GM12878 (cell line): ENCODE results near the gene ADAMTSL3. TPM values are rescaled to one million over a fixed set of nuclear protein-coding genes. Genes with fewer than 3 reads are reported as not detected.

Experiments used
- ATAC-seq: fragments of 200-7000 bp; cut with Tn5 transposase; 3 replicates; pipeline ENCODE4 v1.9.1; 2020; ENCODE audit warnings: mild to moderate bottlenecking, moderate library complexity
- BruUV-seq: library from RNA; stranded (reverse); fragments of 400-500 nt; replicated peaks from 2 replicates; lab custom pipeline; 2021; lab: Mats Ljungman, UMichigan
- CTCF ChIA-PET: fragments of 300-600 bp; sonication (Branson Sonifier 250); formaldehyde crosslinking; extraction: SDS; loops from one replicate; lab custom pipeline; 2021; ENCODE audit warnings: inconsistent platforms; lab: Yijun Ruan, JAX
- POLR2A ChIA-PET: fragments of 350-600 bp; formaldehyde crosslinking; extraction: SDS; loops from one replicate; lab custom pipeline; 2021; ENCODE audit warnings: inconsistent platforms; lab: Charles Lee
- RAD21 ChIA-PET: fragments of 300-600 bp; sonication (Branson Sonifier 250); formaldehyde crosslinking; loops from one replicate; lab custom pipeline; 2023; ENCODE audit warnings: antibody characterized with exemption; ENCODE audit not compliant: unreplicated experiment; lab: Charles Lee
- SMC1A ChIA-PET: fragments of 300-600 bp; sonication (Branson Sonifier 250); formaldehyde crosslinking; loops from one replicate; lab custom pipeline; 2023; ENCODE audit not compliant: unreplicated experiment, uncharacterized antibody; lab: Charles Lee
- DNase-seq: peaks from one replicate; pipeline ENCODE4 v3.0.0-alpha.2; 2011; ENCODE audit warnings: low read depth, low spot score
- FAIRE-seq: peaks from 3 replicates; lab custom pipeline; 2011; peaks lifted over from hg19 to GRCh38; lab: Jason Lieb, UNC
- H2AFZ ChIP-seq: 2 replicates; pipeline ENCODE4 v1.6.0; 2011; ENCODE audit warnings: low read depth, low read length, control low read depth; ENCODE audit not compliant: control insufficient read depth
- H3K27ac ChIP-seq: 2 replicates; pipeline ENCODE4 v1.5.1; 2011; ENCODE audit warnings: control low read depth; ENCODE audit not compliant: control insufficient read depth, insufficient read depth
- H3K27me3 ChIP-seq, 2 experiments: replicated peaks in 1 of 2; 2 replicates each; pipeline versions ENCODE4 v1.6.0 to v1.6.1; 2011; ENCODE audit warnings: low read length in 1 of 2; ENCODE audit not compliant: control insufficient read depth in 2 of 2, insufficient read depth in 2 of 2
- H3K36me3 ChIP-seq, 2 experiments: 2 replicates each; pipeline ENCODE4 v1.5.1; 2011; ENCODE audit warnings: low read length in 1 of 2; ENCODE audit not compliant: control insufficient read depth in 2 of 2, insufficient read depth in 2 of 2
- H3K4me1 ChIP-seq: 2 replicates; pipeline ENCODE4 v1.6.1; 2011; ENCODE audit warnings: mild to moderate bottlenecking, low read length, moderate library complexity, mixed read lengths; ENCODE audit not compliant: control insufficient read depth, insufficient read depth
- H3K4me2 ChIP-seq: 2 replicates; pipeline ENCODE4 v1.6.0; 2011; ENCODE audit warnings: control low read depth; ENCODE audit not compliant: control insufficient read depth, insufficient read depth
- H3K4me3 ChIP-seq: fragments of 200-600 bp; sonication (generic); 2 replicates; pipeline ENCODE4 v1.5.1; 2016
- H3K79me2 ChIP-seq: 2 replicates; pipeline ENCODE4 v1.6.0; 2011; ENCODE audit warnings: low read length; ENCODE audit not compliant: control insufficient read depth, insufficient read depth
- H3K9ac ChIP-seq: 2 replicates; pipeline ENCODE4 v1.8.0; 2011; ENCODE audit warnings: low read length, control low read depth, mixed read lengths; ENCODE audit not compliant: control insufficient read depth, insufficient read depth
- H3K9me3 ChIP-seq: replicated peaks from 3 replicates; pipeline ENCODE4 v1.5.1; 2011; ENCODE audit warnings: mild to moderate bottlenecking, low read length; ENCODE audit not compliant: control insufficient read depth, insufficient read depth
- H4K20me1 ChIP-seq: 2 replicates; pipeline ENCODE4 v1.6.0; 2011; ENCODE audit not compliant: control insufficient read depth, insufficient read depth
- E4F1 ChIP-seq: fragments of 450-650 bp; IDR thresholded peaks from 2 replicates; pipeline ENCODE4 v1.6.1; 2018; ENCODE audit warnings: borderline replicate concordance, mild to moderate bottlenecking; ENCODE audit not compliant: partially characterized antibody
- MTA2 ChIP-seq: fragments of 450-650 bp; IDR thresholded peaks from 2 replicates; pipeline ENCODE4 v1.6.1; 2016; ENCODE audit warnings: low read depth, mild to moderate bottlenecking, moderate library complexity
- YY1 ChIP-seq: IDR thresholded peaks from 2 replicates; pipeline ENCODE4 v1.6.1; 2011; ENCODE audit warnings: low read depth, mild to moderate bottlenecking, low read length
- ZNF217 ChIP-seq: fragments of 450-650 bp; IDR thresholded peaks from 2 replicates; pipeline ENCODE4 v1.6.1; 2017; ENCODE audit warnings: antibody characterized with exemption, mild to moderate bottlenecking
- WGBS: methylation state at CpG from one replicate; pipeline ENCODE4 v1.1.6; 2016; ENCODE audit warnings: low lambda C conversion rate; ENCODE audit not compliant: insufficient replicate concordance, insufficient coverage; ENCODE audit errors: missing lambda C conversion rate; 5-methylcytosine and 5-hydroxymethylcytosine counted together
- in situ Hi-C: fragments of 300-500 bp; cut with MboI; formaldehyde crosslinking; loops from 9 replicates; pipeline ENCODE4 v1.14.3; 2018; ENCODE audit warnings: mixed read lengths
- intact Hi-C: fragments of 100-400 bp; cut with micrococcal nuclease; formaldehyde crosslinking; loops from one replicate; pipeline ENCODE4 v1.14.2; 2022; ENCODE audit not compliant: unreplicated experiment
- polyA plus RNA-seq, 11 experiments: library from polyadenylated mRNA; depleted of rRNA in 4 of 11; unstranded in 6 of 11; stranded (reverse) in 5 of 11; fragments of >200 nt; fragmentation: Nextera tagmentation in 4 of 11; fragmentation: Illumina TruSeq in 1 of 11; extraction: Ambion mirVana in 4 of 11; extraction: Trizol in 1 of 11; gene quantifications; 1 replicate in 1 of 11; 2 replicates in 10 of 11; pipeline versions ENCODE4 v1.2.1 to v1.2.3, GENCODE V29; 2011 to 2016; ENCODE audit warnings: inconsistent platforms in 2 of 11, missing spikeins in 2 of 11, low read depth in 1 of 11
- total RNA-seq, 4 experiments: library from RNA; depleted of rRNA in 3 of 4; stranded (reverse); fragments of >200 nt in 3 of 4; fragmentation: Illumina TruSeq in 1 of 4; extraction: Trizol in 1 of 4; gene quantifications; 2 replicates each; pipeline versions ENCODE4 v1.2.1 to v1.2.3, GENCODE V29; 2013 to 2021

Gene ADAMTSL3
- total and polyA plus RNA-seq, 10 of the 15 experiments (the other 5 are each of a cell fraction or from before 2014, with no cell fraction given): 0.01 to 0.28 (median 0.13) TPM

GRCh38 chr15:83720468-83720867 is 66.5 kb downstream of the ADAMTSL3 start:
- no peaks in the 10 kb centered on the region for H3K36me3 ChIP-seq
- no peak overlapping the region for H3K4me3 ChIP-seq
- CTCF ChIA-PET: no interaction called here
- ATAC-seq (no peak), DNase-seq (no peak), FAIRE-seq (no peak)
- H4K20me1 ChIP-seq: no peaks in the 10 kb centered on the region
- H3K27me3 ChIP-seq: no peaks in the 10 kb centered on the region
- H3K9me3 ChIP-seq: no peaks in the 10 kb centered on the region
- no peak overlapping the region for H3K27ac ChIP-seq
- RAD21 ChIA-PET: no interaction called here
- POLR2A ChIA-PET: no interaction called here
- H3K4me1 ChIP-seq: no peaks in the 10 kb centered on the region
- SMC1A ChIA-PET: no interaction called here
- H2AFZ ChIP-seq: no peak overlapping the region
- WGBS: 52% methylated on average over 2 of the region's 2 CpGs
- in situ Hi-C loops (no loop called here), intact Hi-C loops (no loop called here)
- no peak overlapping the region for H3K9ac ChIP-seq
- no peak overlapping the region for H3K4me2 ChIP-seq
- BruUV-seq: no TSS peak
- TF ChIP-seq YY1: no peak
- TF ChIP-seq E4F1: no peak
- TF ChIP-seq ZNF217: no peak
- H3K79me2 ChIP-seq: no peaks in the 10 kb centered on the region

GRCh38 chr15:83721031-83721430 is 67.1 kb downstream of the ADAMTSL3 start:
- no TSS peak for BruUV-seq
- CTCF ChIA-PET: no interaction called here
- RAD21 ChIA-PET: no interaction called here

More at GRCh38 chr15:83721031-83721430, 67.1 kb downstream of the ADAMTSL3 start:
- no peak for DNase-seq
- H3K9me3 ChIP-seq: no peaks in the 10 kb centered on the region
- no peak overlapping the region for H2AFZ ChIP-seq
- H3K27me3 ChIP-seq: no peaks in the 10 kb centered on the region
- H3K9ac ChIP-seq: no peak overlapping the region
- no peak overlapping the region for H3K27ac ChIP-seq
- TF ChIP-seq MTA2: no peak
- TF ChIP-seq, all 136 proteins: peak for 0
- ChIA-PET POLR2A (no interaction called here), SMC1A (no interaction called here)
- intact Hi-C loops: no loop called here
- no peak overlapping the region for H3K4me2 ChIP-seq
- H3K79me2 ChIP-seq: no peaks in the 10 kb centered on the region
- in situ Hi-C loops: no loop called here
- ATAC-seq (no peak), FAIRE-seq (no peak)
- no peaks in the 10 kb centered on the region for H4K20me1 ChIP-seq
- no peak overlapping the region for H3K4me3 ChIP-seq
- no peaks in the 10 kb centered on the region for H3K4me1 ChIP-seq
- no peaks in the 10 kb centered on the region for H3K36me3 ChIP-seq
